ENCODE data around the gene GPC5.
"Not testable (repeated sequence)": the region's sequence is repeated elsewhere in the genome, so short reads cannot be mapped to it uniquely, and the experiment has no call there.

The GPC5 gene

DNA sequence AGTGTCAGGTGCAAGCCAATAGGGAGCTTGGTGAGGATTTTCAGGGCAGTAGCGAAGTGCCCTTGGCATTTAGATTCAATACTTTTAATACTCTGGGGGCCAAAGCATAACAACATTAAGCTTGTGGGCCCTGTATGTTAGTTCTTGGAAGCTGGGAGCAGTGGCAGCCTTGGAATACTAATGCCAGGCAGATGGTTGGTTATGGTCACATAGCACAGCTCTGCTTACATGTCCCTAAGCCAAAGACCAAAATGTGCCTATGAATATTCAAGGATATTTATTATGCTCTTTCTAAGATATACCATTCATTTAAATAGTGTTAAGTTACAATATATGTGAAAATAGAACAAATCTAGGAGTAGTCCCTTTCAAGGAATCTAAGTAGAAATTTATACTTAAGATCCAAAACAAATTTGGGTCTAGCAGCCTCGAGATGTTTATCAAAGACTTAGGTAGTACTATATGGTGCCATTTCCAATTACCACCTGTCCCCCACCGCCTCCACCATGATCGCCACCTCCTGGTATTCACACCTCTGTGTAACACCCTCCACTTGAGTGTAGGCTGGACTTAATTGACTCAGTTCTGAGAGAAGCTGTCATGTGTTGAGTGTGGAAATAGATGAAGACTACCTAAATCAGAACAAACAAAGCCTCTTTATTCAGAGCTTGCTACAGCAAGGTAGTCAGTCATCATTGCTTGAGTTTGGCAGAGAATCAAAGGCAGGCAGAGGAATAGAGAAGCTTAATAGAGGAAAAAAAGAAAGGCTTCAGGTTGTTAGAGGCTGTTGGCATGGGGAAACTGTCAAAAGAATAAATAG, 261.0 kb downstream of the GPC5 start:
- no peak for ATAC-seq

DNA sequence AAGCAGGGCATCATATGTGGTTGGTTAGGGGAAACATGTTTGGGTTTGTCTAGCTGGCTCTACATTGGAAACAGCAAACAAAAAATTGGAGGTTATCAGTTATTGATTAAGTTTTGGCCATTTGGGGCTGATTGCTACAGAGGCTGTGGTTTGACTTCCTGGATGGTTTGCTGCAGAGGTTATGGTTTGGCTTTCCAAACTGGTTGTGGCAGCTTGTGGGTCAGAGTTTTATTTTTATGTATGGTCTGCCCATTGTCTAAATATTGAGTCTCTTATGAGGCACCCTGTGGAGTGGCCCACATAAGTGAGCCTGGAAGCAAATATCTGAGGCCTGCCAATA, 261.6 kb downstream of the GPC5 start:
- ATAC-seq: no peak

DNA sequence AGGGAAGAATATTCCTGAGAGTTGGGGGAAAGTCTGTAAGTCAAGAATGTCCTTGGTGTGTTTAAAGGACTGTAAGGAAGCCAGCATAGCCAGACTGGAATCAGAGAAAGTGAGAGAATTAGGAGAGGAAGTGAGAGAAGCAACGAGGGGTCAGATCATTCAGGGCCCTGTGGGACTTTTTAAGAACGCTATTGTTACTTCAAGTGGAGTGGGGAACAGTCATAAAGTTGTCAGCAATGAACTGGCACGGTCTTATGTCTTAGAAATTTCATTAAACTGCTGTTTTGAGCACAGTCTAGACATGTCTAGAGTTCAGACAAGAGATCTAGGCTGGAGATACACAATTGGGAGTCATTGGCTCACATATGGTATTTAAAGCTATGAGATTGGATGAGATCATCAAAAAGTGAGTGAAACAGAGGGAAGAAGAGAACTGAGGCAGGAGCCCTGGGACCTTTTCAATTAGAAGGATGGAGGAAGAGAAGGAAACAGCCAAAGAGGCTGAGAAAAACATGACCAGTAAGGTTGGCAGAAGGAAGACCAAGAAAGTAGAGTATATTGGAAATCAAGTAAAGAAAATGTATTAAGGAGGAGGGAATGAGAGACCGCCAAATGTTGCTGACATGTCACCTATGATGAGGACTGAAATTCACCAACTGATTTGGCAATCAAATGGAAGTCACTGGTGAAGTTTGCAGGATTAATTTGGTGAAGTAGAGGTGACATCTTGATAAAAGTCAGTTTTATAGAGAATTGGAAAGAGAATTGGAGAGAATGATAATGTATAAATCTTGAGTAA, 263.5 kb downstream of the GPC5 start:
- ATAC-seq: no peak

DNA sequence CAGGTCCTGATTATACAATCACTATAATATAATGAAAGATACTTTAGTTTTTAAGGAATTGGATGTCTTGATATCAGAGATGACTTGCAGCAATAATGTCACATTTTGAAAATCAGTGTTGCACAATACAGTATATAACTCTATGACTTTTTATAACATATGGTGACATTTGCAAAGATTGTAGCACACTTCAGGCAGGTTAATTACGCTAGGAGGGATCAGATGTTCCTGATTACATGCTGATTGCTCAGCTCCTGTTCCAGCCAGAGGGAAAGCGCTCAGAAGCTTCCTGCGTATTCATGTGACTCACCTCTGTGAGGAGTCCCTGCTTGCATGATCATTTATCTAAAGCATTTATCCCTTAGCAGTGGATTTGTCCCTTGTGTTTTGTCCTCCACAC, 265.6 kb downstream of the GPC5 start:
- no peak for ATAC-seq

DNA sequence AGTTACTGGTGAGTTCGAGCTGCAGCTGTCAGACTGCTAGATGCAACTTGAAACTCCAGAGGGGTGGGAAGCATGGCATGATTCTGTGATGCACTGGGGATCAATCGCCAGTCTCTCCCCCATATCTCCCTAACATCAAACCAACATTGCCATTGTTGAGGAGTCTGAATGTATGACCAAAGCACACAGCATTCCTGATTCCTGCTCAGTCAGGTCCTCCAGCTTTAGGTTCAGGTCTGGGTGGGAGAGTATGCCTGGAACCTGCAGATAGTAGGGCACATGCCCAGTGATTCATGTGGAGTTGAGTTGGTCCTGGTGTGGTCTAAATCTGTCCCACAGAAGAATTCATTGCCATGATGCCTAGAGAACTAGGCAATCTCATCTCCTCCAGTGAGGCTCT, 269.1 kb downstream of the GPC5 start:
- ATAC-seq: no peak

DNA sequence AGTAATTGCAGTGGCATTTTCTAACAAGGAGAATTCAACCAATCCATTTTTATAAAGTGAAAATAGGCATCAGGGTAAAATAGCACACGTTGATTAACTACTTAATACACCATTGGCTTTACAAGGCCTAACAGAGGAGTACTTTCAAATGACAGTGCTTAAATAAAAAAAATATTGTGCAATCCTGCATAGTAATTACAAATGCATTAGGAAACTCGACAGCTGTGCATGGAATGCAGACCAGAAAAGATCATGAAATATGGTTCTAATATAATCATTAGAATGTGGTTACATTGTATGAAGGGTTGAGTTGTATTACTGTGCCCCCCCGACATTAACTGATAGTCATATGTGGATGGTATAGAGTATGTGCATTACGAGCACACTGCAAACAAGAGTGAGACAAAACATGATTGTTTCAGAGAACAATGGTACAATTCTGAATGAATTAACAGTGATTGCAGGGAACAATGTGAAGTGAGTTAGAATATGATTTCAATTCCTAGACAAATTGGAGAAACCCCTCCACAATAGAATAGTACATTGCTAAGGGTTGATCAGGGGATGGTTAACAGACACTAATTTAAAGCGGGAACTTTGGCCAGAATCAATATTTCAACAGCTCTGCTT, 270.6 kb downstream of the GPC5 start:
- ATAC-seq: no peak

GRCh38 chr13:91674347-91674746, 275.9 kb downstream of the GPC5 start:
- not testable (repeated sequence) for ATAC-seq

- no peak for ATAC-seq
Measured at GRCh38 chr13:91684746-91685145, 286.3 kb downstream of the GPC5 start.

GRCh38 chr13:91690944-91691343, 292.5 kb downstream of the GPC5 start:
- ATAC-seq: no peak

GRCh38 chr13:91693466-91693865, 295.0 kb downstream of the GPC5 start:
- ATAC-seq: no peak

DNA sequence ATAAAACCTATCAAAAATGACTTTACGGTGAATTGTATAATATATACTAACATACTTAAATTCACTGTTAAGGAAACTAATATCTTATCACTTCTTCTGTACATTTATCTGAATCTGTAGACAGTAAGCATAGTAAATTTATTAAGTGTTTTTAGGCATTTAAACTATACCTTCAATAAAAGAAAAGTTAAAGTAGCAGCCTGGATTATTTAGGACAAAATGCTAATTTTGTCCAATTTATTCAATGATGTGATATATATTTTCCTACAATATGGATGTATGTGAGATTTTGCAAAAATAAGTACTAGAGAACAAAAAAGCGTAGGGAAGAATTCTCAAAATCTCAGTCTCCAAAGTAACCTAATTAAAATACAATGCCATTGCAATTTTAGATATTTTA, 299.9 kb downstream of the GPC5 start:
- no peak for ATAC-seq

- ATAC-seq: no peak
Measured at GRCh38 chr13:91698767-91699166, 300.3 kb downstream of the GPC5 start.

- no peak for ATAC-seq
Measured at GRCh38 chr13:91699863-91700262, 301.4 kb downstream of the GPC5 start.

- no peak for ATAC-seq
Measured at GRCh38 chr13:91701975-91702374, 303.6 kb downstream of the GPC5 start.

- no peak for ATAC-seq
Measured at GRCh38 chr13:91702411-91702810, 304.0 kb downstream of the GPC5 start.

DNA sequence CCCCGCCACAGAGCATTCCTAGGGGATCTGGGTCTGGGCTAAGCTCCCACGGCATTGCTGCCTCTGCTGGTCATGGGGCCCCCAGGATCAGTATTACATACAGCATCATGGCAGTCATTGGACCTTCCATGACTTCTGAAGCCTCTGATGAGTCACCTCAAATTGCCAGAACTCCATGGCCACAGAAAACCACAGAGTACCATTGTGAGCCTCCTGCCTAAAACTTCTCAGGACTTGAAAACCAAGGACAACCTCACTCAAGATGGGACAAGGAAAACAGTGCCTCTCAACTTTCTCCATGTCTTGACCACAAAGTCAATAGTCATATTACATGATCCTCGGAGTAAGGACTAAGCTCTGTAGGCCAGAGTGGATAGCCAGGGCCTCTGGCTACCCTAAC, 306.0 kb downstream of the GPC5 start:
- ATAC-seq: no peak

DNA sequence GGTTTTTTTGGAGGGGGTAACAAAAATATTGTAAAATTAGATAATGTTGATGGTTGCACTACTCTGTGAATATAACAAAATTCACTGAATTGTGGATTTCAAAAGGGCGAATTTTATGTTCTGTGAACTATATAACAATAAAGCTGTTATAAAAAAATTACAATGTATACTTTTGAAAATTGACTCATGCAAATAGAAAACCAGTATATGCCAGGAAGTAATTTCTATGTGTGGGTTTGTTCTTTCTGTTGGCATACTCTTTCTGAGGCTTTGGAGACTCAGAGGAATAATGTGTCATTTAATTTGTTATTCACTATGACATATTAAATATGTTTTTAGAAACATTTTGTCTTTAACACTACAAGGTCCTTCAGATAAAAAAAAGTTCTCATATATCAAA, 310.1 kb downstream of the GPC5 start:
- ATAC-seq: no peak

GRCh38 chr13:91709180-91709579, 310.8 kb downstream of the GPC5 start:
- ATAC-seq: no peak

GRCh38 chr13:91710733-91711132, 312.3 kb downstream of the GPC5 start:
- ATAC-seq: no peak

GRCh38 chr13:91714855-91715254, 316.4 kb downstream of the GPC5 start:
- ATAC-seq: no peak

DNA sequence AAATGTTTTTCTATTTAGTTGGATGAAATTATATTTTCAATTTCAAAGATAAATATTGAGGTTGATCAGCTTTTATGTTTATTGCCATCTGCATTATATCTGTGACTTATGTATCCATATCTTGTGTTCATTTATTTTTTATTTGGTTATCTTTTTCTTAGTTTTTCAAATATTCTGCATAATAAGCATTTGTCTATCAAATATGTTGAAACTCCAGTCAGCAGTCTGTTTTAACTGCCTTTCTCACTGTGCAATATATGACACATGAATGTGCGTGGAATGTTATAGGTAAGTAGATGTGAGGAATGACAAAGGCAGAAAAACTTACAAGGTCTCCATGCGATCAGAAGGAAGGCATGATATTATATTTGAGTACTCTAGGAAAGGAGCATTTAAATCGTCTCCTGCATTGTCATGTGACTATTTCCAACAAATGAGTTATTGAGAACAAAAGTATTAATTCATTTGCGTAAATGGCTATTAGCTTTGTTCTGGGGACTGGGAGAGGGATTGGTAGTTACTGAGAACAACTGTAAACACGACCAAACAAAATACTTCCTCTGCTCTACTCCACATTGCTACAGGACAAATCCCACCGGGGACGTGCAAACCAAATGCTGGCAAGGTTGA, 318.1 kb downstream of the GPC5 start:
- ATAC-seq: no peak

- no peak for ATAC-seq
Measured at GRCh38 chr13:91719033-91719432, 320.6 kb downstream of the GPC5 start.

GRCh38 chr13:91721413-91721812, 323.0 kb downstream of the GPC5 start:
- no peak for ATAC-seq
